Esophagus squamous epithelium (tissue), 5 donors: ENCODE measurements around the gene CTXN1. TPM values are rescaled to one million over a fixed set of nuclear protein-coding genes. Genes with fewer than 3 reads are reported as not detected.
"Not testable (repeated sequence)": the region's sequence is repeated elsewhere in the genome, so short reads cannot be mapped to it uniquely, and the experiment has no call there.

Experiments
- DNase-seq: peaks from one replicate; lab custom pipeline; 2025; lab: John Stamatoyannopoulos, UW
- H3K27ac ChIP-seq, 4 donors: fragments of 200-600 bp; sonication (generic); one replicate each; pipeline ENCODE4 v1.5.1; 2016 to 2019; ENCODE audit warnings: mild to moderate bottlenecking in 1 of 4
- H3K27me3 ChIP-seq, 4 donors: fragments of 200-600 bp; sonication (generic); 1 replicate in 3 of 4; 2 replicates in 1 of 4; pipeline versions ENCODE4 v1.5.1 to v1.6.0; 2017 to 2021; ENCODE audit warnings: antibody characterized with exemption in 1 of 4
- H3K36me3 ChIP-seq, 3 donors: fragments of 200-600 bp; sonication (generic); one replicate each; pipeline ENCODE4 v1.5.1; 2016 to 2019
- H3K4me1 ChIP-seq, 3 donors: fragments of 200-600 bp; sonication (generic); one replicate each; pipeline ENCODE4 v1.5.1; 2017 to 2019
- H3K4me3 ChIP-seq, 4 donors: fragments of 200-600 bp; sonication (generic); 1 replicate in 3 of 4; 2 replicates in 1 of 4; pipeline ENCODE4 v1.5.1; 2016 to 2019; ENCODE audit warnings: mild to moderate bottlenecking in 2 of 4, moderate library complexity in 1 of 4
- H3K9me3 ChIP-seq, 3 donors: fragments of 200-600 bp; sonication (generic); one replicate each; pipeline ENCODE4 v1.5.1; 2016 to 2019
- CTCF ChIP-seq, 6 experiments: fragments of 450-650 bp in 4 of 6; fragments of 200-600 bp in 2 of 6; sonication (generic) in 2 of 6; IDR thresholded peaks; one replicate each; pipeline ENCODE4 v1.5.1; 2016 to 2019; ENCODE audit warnings: antibody characterized with exemption in 6 of 6, mild to moderate bottlenecking in 4 of 6, moderate library complexity in 4 of 6
- POLR2A ChIP-seq, 4 donors: fragments of 450-650 bp; IDR thresholded peaks; one replicate each; pipeline ENCODE4 v1.6.1; 2017; ENCODE audit warnings: antibody characterized with exemption in 4 of 4, mild to moderate bottlenecking in 4 of 4, moderate library complexity in 3 of 4
- WGBS, 2 donors: methylation state at CpG; one replicate each; pipeline ENCODE4 v1.1.5; 2018; 5-methylcytosine and 5-hydroxymethylcytosine counted together
- intact Hi-C: fragments of 100-400 bp; cut with DNase I; formaldehyde crosslinking; loops from one replicate; pipeline ENCODE4 v1.15.0; 2022
- total RNA-seq, 4 donors: library from RNA; depleted of rRNA; stranded (reverse); fragments of >200 nt; gene quantifications; one replicate each; pipeline ENCODE4 v1.1.0, GENCODE V29; 2016
- donor health status: DM: yes; HTN: yes; CAD: no.

Gene CTXN1
- total RNA-seq, 4 donors from 2014 or later, result 0.35 to 2.7 (median 0.75) TPM; not detected in 1

DNA sequence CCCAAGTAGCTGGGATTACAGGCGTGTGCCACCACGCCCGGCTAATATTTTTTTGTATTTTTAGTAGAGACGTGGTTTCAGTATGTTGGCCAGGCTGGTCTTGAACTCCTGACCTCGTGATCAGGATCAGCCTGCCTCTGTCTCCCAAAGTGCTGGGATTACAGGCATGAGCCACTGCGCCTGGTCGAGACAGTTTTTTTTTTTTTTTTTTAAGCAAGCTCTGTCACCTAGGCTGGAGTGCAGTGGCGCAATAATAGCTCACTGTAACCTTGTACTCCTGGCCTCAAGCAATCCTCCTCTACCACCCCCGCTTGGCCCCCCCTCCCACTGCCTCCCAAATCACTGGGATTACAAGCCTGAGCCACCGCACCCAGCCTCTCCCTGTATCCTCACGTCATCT, 28.6 kb downstream of the CTXN1 start:
- Histone ChIP-seq H3K4me3 (no peak overlapping the region), H3K4me1 (peaks cover 18 to 61% (median 20%) of the 10 kb centered on the region in 3 donors), H3K27ac (peak overlapping the region in 3 of 4 donors; percentile 45 to 78 (median 61)), H3K36me3 (peaks cover 0 to 17% (median 0%) of the 10 kb centered on the region in 3 donors), H3K9me3 (no peaks in the 10 kb centered on the region), H3K27me3 (peaks cover 0 to 44% (median 0%) of the 10 kb centered on the region in 4 donors)
- TF ChIP-seq CTCF (IDR thresholded peaks at IDR 0.05) (no peak), POLR2A (IDR thresholded peaks at IDR 0.05) (no peak)
- 41 to 63% methylated on average over 10 to 11 of the region's 11 CpGs for WGBS, 2 donors
- DNase-seq, result no peak
- intact Hi-C loops, result no loop called here

DNA sequence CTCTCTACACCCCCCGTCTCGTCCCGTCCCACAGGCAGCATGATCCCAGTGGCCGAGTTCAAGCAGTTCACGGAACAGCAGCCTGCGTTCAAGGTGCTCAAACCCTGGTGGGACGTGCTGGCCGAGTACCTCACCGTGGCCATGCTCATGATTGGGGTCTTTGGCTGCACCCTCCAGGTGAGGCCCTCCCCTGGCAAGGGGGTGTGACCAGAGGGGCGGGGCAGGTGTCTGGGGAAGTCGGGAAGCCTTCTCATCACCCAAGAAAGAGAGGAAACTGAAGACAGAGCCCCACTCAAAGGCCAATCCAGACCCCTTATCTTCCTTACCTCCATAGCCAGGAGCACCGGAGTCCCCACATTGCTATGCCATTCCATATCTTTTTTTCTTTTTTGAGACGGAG, 30.4 kb downstream of the CTXN1 start:
- Histone ChIP-seq H3K4me1 (peaks cover 10 to 43% (median 12%) of the 10 kb centered on the region in 3 donors), H3K27me3 (peaks cover 0 to 43% (median 0%) of the 10 kb centered on the region in 4 donors), H3K27ac (peak overlapping the region in 1 of 4 donors; percentile 21), H3K4me3 (no peak overlapping the region), H3K9me3 (no peaks in the 10 kb centered on the region), H3K36me3 (peaks cover 0 to 17% (median 0%) of the 10 kb centered on the region in 3 donors)
- intact Hi-C loops, result no loop called here
- no peak for DNase-seq
- 80 to 91% methylated on average over 4 to 11 of the region's 13 CpGs for WGBS, 2 donors
- TF ChIP-seq CTCF (IDR thresholded peaks at IDR 0.05) (no peak), POLR2A (IDR thresholded peaks at IDR 0.05) (no peak)

DNA sequence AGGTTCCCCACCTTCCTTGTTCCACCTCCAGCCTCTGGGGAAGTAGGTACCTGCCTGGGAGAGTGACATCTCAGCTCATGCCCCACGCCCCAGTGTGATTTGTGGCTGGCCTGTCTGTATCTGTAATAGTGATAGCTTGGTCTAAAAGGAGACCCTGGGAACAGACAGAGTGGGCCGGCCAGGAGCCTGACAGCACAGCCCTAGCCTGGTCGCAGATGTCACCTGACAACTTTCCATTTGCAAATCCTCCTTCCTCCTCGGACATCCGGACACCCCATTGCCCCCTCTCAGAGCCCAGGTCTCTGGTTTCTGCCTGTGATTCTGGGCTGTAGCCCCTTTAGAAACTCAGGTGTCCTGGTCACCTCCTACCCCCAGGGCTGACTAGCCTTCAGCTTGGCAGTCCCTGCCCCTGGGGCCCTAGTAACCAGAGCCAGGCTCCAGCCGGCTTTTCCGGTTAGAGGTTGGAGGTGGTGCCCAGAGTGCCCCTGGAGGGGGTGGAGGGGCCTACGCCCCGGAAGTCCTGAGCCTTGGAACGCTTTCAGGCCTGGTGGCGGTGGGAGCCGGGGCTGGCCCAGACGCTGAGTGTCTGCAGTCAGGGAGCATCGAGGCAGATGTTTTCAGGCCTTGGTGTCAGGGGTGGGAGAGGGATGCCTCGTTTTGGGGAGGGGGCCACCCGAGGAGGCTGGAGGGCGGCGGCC, 31.2 kb downstream of the CTXN1 start:
- H3K36me3 ChIP-seq, result peaks cover 0 to 15% (median 0%) of the 10 kb centered on the region in 3 donors
- H3K27ac ChIP-seq, result peak overlapping the region in 1 of 4 donors; percentile 21
- H3K4me1 ChIP-seq, result peaks cover 4 to 35% (median 12%) of the 10 kb centered on the region in 3 donors
- H3K9me3 ChIP-seq, result no peaks in the 10 kb centered on the region
- intact Hi-C loops, result no loop called here
- DNase-seq, result no peak
- WGBS, 2 donors, result 31 to 42% methylated on average over 5 to 7 of the region's 18 CpGs
- TF ChIP-seq CTCF (IDR thresholded peaks at IDR 0.05) (peak in 1 of 6 experiments; percentile 15), POLR2A (IDR thresholded peaks at IDR 0.05) (no peak)
- peaks cover 0 to 39% (median 0%) of the 10 kb centered on the region in 4 donors for H3K27me3 ChIP-seq
- no peak overlapping the region for H3K4me3 ChIP-seq

DNA sequence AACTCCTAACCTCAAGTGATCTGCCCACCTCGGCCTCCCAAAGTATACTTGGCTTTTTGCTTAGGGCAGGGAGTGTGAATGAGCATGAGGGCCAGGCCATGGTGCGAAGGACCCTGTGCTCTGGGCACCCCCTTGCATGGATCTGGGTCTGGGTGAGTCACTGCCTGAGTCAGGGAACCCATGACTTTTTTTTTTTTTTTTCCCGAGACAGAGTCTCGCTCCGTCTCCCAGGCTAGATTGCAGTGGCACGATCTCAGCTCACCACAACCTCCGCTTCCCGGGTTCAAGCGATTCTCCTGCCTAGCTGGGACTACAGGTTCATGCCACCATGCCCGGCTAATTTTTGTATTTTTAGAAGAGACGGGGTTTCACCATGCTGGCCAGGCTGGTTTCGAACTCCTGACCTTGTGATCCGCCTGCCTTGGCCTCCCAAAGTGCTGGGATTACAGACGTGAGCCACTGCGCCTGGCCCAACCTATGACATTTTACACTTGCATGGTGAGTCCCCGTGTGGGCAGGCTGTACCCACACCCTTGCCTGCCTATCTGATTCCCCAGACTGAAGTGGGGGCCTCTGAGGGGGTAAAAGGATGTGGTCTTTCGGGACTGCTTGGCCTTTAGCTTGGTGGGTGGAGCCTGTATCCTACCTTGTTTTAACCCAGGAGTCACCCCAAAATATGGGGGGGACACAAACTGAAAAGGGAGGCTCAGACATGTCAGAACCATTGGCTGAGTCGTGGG, 32.4 kb downstream of the CTXN1 start:
- WGBS, 2 donors, result 75 to 82% methylated on average over 15 of the region's 18 CpGs
- DNase-seq, H3K4me3 ChIP-seq, H3K9me3 ChIP-seq, intact Hi-C loops, H3K36me3 ChIP-seq, H3K27ac ChIP-seq: not testable (repeated sequence)
- Histone ChIP-seq H3K4me1 (peaks cover 10 to 41% (median 12%) of the 10 kb centered on the region in 3 donors), H3K27me3 (peaks cover 0 to 47% (median 0%) of the 10 kb centered on the region in 4 donors)

DNA sequence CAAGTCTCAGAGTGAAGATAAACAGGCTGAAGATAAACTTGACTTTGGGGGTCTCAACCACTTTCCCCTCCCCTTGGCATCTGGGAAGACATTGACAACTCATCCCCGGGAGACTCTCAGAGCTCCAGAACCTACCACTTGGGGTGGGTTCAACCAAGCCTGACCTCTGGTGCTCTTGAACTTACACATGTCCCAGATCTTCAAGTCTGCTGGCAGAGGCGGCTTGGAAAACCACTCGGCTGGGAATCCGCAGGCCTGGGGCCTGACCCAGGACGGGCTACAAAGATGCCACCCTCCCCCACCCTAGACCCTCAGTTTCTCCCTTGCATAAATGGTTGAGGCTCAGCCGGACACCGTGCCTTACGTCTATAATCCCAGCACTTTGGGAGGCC, 37.1 kb downstream of the CTXN1 start:
- intact Hi-C loops, result no loop called here
- Histone ChIP-seq H3K36me3 (no peaks in the 10 kb centered on the region), H3K4me1 (peaks cover 7 to 19% (median 11%) of the 10 kb centered on the region in 3 donors), H3K27ac (peak overlapping the region; percentile 50 to 80 (median 79)), H3K4me3 (peak overlapping the region; percentile 50 to 73 (median 67)), H3K9me3 (no peaks in the 10 kb centered on the region), H3K27me3 (peaks cover 0 to 48% (median 0%) of the 10 kb centered on the region in 4 donors)
- no peak for DNase-seq
- 40 to 68% methylated on average over 4 to 5 of the region's 8 CpGs for WGBS, 2 donors
- no peak for TF ChIP-seq POLR2A (IDR thresholded peaks at IDR 0.05)
- no peak for TF ChIP-seq CTCF (IDR thresholded peaks at IDR 0.05)
